ENCODE measurements around the gene SHPK.

DNA sequence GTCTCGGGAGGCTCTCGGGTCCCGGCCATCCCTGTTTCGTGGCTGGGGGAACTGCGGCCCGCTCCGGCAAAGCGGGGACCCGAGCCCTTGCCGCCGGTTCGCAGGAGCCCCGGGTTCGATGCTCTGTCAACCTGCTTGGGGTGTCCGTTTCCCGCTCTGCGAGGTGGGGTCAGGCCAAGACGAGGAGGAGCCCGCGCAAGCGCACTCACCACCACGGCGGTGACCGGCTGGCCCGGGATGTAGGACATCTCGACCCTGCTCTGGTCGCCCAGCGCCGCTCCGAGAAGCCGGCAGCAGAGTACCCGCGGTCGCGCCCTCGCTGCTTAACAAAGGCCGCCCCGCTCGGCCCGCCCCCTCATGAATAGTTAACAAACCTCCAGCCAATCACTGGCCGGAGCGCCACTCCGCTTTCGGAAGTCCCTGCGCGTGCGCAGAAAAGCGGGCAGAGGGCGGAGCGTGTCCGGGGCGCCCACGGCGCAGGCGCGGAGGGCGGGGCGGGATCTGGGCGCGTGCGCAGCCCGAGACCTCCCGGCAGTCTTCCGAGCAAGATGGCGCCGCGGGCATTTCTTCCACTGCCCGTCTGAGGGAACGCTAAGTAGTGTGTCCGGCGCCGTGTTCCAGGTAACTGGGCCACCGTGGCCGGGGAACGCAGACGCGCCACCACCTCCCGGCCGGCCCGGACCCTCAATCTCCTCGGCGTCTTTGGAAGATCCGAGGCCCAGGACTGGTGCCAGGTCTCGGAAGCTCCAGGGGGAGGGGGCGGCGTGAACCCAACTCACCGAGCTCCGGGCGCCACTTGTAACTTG is 32.4 kb upstream of the SHPK start, which contains the start of the genes EMC6 and TAX1BP3:
- TF ChIP-seq POLR2A (IDR thresholded peaks at IDR 0.05; ENCODE audit: low read length): peak; percentile 83
- no peak for TF ChIP-seq GATA1 (IDR thresholded peaks at IDR 0.05; ENCODE audit: low read depth, low read length)

All from erythroblast (primary cell).